ENCODE measurements around the gene ZNF185. TPM values are rescaled to one million over a fixed set of nuclear protein-coding genes. Genes with fewer than 3 reads are reported as not detected.

The ZNF185 gene
- 2.9 and 3.9 TPM in 2 replicates for total RNA-seq

DNA sequence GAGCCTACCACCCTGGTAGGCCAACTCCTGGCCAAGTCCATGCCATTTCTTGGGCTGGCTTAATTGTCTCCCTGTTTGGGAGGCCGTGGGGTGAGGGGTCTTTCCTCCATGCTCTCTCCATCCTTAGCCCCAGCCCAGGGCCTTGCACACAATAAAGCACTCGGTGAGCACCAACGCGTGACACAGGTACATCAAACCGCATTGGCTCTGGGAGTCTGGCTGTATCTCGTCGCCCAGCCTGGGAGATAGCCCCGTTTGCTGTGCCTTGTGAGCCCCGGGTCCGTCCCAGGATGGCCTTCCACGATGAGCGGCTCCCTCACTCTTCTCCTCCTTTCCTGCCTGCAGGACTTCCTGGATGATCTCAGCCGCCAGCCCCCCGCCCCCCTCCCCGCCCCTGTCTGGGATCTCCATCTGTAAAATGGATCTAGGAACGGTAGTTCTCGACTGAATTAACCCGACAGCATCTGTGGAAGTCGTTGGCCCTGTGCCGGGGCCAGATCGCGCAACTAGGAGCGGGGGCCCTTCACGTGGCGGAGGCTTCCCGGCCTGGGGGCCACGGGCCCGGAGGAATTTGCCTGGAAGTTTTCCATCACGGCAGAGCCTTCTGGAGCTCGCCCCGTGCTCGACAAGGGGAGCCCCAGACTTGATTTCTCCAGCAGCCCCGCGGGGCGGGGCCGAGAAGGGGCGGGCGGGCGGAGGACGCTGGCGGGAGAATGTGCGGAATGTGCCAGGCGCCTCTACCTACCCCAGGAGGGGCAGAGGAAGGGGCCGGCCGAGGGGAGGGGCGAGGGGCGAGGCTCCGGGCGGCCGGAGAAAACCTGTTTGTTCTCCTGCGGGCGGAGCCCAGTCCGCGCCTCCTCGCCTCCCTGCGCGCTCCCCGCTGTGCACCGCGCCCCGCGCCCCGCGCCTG, at the start of gene ZNF185:
ZNF185 (plus strand) TSS at position 846 of the 910 bp plus-strand sequence. CDS start 16,423 bp downstream, outside the sequence.
- peak within 1 kb of the TSS; percentile 43 for H3K4me3 ChIP-seq (ENCODE audit: low read depth, low read length)
- TF ChIP-seq, protein P1, sequence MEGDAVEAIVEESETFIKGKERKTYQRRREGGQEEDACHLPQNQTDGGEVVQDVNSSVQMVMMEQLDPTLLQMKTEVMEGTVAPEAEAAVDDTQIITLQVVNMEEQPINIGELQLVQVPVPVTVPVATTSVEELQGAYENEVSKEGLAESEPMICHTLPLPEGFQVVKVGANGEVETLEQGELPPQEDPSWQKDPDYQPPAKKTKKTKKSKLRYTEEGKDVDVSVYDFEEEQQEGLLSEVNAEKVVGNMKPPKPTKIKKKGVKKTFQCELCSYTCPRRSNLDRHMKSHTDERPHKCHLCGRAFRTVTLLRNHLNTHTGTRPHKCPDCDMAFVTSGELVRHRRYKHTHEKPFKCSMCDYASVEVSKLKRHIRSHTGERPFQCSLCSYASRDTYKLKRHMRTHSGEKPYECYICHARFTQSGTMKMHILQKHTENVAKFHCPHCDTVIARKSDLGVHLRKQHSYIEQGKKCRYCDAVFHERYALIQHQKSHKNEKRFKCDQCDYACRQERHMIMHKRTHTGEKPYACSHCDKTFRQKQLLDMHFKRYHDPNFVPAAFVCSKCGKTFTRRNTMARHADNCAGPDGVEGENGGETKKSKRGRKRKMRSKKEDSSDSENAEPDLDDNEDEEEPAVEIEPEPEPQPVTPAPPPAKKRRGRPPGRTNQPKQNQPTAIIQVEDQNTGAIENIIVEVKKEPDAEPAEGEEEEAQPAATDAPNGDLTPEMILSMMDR (IDR thresholded peaks at IDR 0.05; ENCODE audit: insufficient read depth, low read depth, low read length), result no peak
- DNase-seq (ENCODE audit: low read depth), result peak; percentile 12

DNA sequence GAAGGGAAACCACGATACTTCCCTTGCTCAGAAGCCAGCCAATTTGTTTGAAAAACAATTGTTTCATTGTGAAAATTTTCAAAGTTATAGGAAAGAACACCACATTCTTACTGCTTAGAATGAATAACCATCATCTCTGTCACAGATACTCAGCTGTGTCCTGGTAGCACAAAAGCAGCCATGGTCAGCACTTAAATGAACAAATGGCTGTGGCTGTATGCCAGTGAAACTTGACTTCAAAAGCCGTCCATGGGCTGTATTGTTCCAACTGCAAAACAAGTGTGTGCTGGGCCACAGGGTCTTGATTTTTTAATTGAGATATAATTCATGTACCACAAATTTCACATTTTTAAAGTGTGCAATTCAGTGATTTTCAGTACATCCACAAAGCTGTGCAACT, 47.4 kb upstream of the ZNF185 start:
- no peak overlapping the region for H3K4me3 ChIP-seq (ENCODE audit: low read depth, low read length)
- DNase-seq (ENCODE audit: low read depth), result no peak
- TF ChIP-seq, protein P1 (IDR thresholded peaks at IDR 0.05; ENCODE audit: insufficient read depth, low read depth, low read length), result no peak

DNA sequence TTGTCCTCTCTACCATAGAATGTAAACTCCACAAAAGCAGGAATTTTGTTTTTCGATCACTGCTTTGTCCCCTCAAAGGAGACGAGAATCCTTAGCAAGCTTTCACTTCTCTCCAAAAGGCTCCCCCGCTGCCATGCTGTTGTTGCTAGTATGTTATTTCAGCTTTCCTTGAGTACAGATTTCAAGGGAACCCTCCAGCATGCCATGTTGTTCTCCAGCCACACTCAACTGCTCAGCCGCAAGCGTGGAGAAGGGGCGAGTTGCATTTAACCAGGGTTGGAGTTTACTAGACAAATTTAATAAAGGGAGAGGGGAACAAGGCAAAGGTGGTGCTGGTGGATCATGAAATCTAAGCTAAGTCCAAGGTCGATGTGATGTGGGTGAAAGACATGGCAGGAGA, 43.9 kb upstream of the ZNF185 start:
- no peak overlapping the region for H3K4me3 ChIP-seq (ENCODE audit: low read depth, low read length)
- no peak for DNase-seq (ENCODE audit: low read depth)
- TF ChIP-seq, protein P1 (IDR thresholded peaks at IDR 0.05; ENCODE audit: insufficient read depth, low read depth, low read length), result no peak

DNA sequence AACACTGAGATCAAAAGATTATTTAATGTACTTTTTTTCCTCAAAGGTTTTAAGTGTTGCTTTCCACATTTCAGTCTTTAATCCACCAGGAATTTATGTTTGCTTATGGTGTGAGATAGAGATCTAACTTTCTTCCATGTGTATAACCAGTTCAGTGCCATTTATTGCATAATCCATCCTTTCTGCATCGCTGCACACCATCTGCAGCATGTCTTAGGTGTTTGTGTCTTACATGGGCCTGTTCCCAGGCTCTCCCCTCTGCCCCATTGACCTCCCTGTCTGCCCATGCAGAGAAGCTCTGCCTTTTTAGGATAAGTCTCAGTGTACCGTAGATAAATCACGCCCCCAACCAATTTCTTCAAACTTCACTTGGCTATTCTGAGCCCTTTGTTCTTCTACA, 36.8 kb upstream of the ZNF185 start:
- H3K4me3 ChIP-seq (ENCODE audit: low read depth, low read length), result no peak overlapping the region
- TF ChIP-seq, protein P1 (IDR thresholded peaks at IDR 0.05; ENCODE audit: insufficient read depth, low read depth, low read length), result no peak
- DNase-seq (ENCODE audit: low read depth), result peak; percentile 93

DNA sequence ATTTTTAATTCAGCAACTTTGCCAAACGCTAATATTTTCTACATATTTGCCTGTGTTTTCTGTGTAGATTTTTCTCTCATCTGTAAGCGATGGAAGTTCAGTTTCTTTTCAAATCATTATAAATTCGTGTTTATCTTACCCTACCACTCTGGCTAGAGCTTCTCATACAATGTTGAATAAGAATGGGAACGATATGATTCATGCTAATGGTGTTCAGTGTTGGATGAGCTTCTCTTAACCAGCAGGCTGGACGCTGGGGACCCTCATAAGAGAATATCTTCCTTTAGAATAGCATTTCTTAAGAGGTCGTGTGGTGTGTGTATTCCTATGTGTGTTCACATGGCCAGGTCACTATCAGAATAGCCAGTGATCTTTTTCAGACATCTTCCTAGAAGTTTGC, 36.0 kb upstream of the ZNF185 start:
- DNase-seq (ENCODE audit: low read depth), result no peak
- TF ChIP-seq, protein P1 (IDR thresholded peaks at IDR 0.05; ENCODE audit: insufficient read depth, low read depth, low read length), result no peak
- no peak overlapping the region for H3K4me3 ChIP-seq (ENCODE audit: low read depth, low read length)

DNA sequence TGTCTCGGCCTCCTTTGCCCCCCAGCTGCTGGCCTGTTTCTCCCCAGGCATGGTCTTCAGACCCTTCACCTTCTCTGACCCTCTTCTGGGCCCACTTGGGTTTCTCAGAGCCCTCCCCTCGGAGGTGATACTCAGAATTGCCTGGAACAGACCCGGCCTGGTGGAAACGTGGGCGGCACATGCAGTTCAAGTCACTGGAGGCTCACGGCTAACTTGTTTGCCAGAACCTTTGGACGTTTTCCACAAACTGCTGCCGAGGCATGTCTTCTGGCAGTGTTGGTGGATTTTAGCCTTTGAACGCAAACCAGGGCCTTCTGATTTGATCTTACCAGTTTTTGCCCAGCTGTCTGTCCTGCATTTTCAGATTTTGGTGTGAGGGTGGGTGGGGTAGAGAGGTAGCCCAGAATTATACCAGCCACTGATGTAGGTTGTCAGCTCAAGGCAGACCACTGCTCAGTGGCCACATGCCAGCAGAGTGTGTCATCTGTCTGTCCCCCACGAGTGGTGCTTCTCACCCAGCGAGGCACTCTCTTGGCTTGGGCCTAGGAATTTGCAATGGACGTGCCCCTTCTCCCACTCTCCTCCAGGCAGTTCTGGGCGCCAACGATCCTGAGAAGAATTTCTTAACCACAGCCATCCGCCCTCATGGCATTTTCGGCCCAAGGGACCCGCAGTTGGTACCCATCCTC, 32.5 kb upstream of the ZNF185 start:
- TF ChIP-seq, protein P1 (IDR thresholded peaks at IDR 0.05; ENCODE audit: insufficient read depth, low read depth, low read length), result no peak
- H3K4me3 ChIP-seq (ENCODE audit: low read depth, low read length), result no peak overlapping the region
- no peak for DNase-seq (ENCODE audit: low read depth)
